CD4-positive, alpha-beta T cell treated with Interferon alpha-2 for 1 hour (primary cell): ENCODE data around the gene ORC5.
"Not testable (repeated sequence)": the region's sequence is repeated elsewhere in the genome, so short reads cannot be mapped to it uniquely, and the experiment has no call there.

ENCODE experiments used
- DNase-seq, 2 donors: peaks; one replicate each; pipeline ENCODE4 v3.0.0-alpha.2; 2020 to 2022

ORC5 gene

DNA sequence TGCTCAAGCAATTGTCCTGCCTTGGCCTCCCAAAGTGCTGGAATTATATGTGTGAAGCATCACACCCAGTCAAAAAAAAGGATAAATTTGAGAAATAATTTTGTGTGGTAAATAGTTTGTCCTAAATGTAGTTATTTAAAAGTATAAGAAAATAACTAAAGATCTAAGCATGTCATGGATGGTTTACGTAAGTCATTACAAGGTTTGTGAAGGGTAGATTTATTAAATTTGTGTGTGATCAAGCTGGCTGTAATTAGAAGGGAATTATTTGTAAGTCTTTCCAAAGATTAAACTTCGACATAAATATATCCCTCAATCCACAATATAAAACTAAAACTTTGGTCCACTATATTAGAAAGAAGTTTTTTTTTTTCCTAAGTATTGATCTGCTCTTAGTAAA lies 28.6 kb downstream of the ORC5 start:
- DNase-seq, result no peak

DNA sequence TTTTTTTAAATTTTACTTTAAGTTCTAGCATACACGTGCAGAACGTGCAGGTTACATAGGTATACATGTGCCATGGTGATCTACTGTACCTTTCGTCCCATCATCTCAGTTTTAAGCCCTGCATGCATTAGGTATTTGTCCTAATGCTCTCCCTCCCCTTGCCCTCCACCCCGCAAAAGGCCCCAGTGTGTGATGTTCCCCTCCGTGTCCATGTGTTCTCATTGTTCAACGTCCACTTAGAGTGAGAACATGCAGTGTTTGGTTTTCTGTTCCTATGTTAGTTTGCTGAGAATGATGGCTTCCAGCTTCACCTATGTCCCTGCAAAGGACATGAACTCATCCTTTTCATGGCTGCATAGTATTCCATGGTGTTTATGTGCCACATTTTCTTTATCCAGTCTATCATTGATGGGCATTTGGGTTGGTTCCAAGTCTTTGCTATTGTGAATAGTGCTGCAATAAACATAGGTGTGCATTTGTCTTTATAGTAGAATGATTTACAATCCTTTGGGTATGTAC lies 30.2 kb downstream of the ORC5 start:
- not testable (repeated sequence) for DNase-seq

DNA sequence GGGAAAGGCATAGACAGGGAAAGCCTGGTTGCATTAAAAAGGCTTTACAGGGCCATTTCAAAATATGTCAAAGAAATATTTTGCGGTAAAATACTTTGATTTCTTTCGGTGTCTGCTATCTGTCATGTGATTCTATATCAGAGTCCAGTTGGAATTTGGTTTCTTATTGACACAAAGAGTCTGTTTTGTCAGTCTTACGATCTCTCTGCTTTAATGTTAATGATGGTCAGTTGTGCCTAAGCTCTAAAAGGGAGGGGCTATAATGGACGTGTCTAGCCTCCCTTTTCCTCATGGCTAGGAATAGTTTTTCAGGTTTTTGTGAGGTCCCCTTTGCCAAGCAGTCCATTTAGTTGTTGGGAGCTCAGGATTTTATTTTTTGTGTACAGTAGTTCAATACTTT lies 31.5 kb downstream of the ORC5 start:
- DNase-seq, result no peak

DNA sequence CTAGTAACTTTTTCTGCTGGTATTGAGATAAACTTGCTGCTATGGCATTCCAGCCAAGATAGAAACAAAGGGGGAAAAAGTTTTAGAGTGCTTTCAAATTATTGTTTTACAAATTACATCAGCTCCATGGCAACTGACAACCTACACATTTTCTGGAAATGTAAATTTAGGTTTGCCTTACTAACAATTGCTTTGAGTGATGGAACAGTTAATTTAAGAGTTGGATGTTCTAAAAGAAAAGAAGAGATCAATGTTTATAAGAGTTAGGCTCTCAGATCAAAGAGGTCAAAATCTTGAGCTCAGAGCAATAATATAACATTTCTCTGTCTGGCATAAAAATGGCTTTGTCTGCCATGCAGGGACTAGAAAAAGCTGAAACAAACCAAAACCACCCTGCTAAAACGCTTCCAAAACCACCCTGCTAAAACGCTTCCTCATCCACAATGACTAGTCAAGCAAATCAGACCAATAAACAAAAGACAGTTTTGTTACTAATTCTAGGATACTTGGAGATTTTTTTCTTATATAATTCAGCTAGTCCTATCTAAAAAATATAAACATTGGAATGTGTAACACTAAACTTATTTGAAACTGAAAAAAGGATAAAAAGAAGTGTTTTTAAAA lies 32.3 kb downstream of the ORC5 start:
- DNase-seq, result no peak

DNA sequence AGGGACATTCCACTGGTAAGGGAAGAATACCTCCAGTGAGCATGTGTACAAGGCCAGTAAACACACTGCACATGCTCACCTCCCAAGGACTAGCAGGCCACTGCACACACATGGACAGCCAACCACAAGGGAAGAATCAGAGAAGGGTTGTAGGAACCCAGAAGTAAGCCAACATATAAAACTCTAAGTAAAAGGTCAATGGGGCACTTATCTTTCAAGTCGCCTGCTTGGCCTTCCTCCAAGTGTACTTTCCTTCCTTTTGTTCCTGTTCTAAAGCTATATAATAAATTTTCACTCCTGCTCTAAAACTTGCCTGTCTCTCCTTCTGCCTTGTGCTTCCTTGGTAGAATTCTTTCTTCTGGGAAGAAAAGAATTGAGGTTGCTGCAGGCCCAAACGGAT lies 33.0 kb downstream of the ORC5 start:
- DNase-seq, result no peak

DNA sequence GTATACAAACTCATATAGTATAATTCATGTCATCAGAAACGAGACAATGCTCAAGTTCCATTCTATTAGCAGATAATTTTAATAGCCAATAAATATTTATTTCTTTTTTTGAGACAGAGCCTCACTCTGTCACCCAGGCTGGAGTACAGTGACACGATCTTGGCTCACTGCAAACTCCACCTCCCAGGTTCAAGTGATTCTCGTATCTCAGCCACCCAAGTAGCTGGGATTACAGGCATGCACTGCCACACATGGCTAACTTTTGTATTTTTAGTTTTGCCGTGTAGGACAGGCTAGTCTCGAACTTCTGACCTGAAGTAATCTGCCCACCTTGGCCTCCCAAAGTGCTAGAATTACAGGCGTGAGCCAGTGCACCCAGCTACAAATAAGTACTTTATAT lies 45.7 kb downstream of the ORC5 start:
- no peak for DNase-seq

DNA sequence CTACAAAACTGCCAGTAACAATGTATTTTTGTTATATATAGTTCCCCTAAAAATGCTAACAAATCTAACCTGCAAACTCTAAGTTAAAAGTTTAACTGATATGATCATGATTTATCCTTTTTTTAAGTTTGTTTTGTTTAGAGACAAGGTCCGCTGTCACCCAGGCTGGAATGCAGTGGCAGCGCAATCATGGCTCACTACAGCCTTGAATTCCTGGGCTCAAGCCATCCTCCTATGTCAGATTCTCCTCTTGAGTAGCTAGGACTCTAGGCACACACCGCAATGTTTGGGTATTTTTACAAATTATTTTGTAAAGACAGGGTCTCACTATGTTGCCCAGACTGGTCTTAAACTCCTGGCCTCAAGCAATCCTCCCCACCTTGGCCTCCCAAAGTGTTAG lies 46.6 kb downstream of the ORC5 start:
- no peak for DNase-seq

DNA sequence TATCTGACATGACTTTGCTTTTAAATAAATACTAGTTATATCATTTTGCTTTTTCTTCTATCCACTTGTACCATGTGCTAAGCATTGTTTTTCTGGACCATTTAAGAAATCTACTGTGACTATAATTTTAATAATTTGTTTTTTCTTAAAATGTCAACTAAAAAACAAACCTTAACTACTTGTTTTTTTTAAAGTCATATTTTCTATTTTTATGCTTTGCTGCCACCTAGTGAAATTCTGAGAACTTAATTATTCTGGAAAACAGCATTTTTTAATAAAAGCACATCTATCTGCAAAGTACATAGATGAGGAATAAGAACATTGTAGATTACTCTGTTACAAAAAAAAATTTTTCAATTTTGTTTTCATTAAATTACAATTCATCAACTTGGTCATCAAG lies 47.4 kb downstream of the ORC5 start:
- peak in 1 of 2 donors; percentile 22 for DNase-seq

DNA sequence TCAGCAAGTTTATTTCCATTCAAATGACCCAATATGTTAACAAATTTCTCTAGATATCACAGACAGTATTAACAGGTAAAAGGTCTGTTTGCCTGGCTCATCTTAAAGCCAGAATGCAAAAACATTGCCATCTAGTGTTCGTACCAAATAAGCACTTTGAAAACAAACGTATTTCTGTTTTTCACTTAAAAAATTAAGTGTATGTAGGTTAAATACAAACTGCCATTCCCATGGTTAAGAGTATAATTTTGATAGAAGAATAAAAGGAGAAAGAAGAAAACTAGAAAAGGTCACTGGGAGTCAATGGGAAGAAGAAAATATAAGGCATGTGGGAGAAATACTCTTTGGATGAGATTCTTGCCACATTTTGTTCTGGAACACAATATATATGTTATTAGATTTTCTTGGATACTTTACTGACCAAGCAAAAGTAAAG lies 51.0 kb downstream of the ORC5 start:
- peak in 1 of 2 donors; percentile 14 for DNase-seq

DNA sequence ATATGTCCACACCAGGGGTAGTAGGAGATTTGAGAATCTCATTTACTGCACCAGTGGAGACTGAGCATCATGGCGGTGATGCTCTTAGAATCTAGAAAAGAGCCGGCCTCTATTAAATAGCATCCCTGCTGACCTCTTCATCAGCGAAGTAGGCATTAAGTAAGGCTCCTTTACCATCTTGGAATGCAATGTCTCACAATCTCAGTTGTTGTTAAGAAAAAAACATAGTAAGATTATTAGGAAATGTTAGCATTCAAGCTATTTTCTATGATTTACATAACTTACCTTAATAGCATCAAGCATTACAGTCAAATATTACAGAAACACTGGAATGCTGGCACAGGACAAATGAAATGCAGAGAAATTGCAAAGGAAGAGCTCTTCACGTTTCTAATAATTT lies 54.5 kb downstream of the ORC5 start:
- no peak for DNase-seq

DNA sequence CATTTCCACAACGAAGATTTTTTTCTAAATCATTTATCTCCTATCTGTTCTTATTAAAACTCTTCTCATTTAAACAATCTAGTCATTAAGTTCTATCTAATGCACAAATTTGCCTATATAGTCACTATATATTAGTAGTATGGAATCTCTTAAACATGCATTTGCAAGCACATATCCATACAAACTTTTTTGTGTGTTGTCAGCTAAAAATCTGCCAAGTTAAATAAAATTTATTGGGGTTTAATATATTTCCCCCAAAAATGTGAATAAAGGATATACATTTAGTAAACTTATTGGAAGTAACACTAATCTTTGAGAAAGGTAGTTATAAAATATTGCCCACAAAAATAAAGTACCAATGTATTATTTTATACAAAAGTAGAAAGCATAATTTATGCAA lies 55.3 kb downstream of the ORC5 start:
- DNase-seq, result no peak

DNA sequence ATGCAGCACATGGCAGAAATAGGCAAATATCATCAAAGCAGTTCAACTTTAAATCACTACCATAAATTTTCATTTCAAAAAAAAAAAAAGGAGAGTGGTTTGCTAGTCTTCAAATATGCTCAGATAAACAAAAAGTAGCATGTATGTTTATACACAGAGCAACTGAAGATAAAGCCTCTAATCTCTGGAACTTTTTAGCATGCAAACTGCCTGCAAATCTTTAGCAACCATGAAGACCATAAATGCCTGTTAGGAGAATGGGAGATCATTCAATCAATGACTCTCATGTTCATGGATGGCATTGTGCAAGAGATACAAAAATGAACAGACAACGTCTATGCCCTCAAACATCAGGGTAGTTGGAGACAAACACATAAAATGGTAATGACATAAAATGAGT lies 57.3 kb downstream of the ORC5 start:
- no peak for DNase-seq

DNA sequence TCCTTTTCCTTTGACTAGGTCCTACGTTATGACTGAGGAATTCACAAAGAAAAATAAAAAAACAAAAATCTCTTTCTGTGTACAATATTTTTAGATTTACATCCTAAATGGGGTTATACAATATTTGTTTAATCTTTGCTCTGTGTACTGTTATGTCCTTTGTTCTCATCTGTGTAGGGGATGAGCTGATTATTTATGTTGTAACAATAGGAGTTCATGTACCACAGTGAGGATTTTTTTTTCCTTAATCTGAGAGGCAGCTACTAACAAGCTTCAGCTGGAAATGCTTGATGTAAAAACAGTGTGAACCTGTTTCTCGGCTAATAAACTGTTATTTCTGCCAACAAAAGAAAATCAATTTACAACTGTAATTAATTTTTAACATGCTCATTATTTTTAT lies 58.0 kb downstream of the ORC5 start:
- DNase-seq, result no peak

DNA sequence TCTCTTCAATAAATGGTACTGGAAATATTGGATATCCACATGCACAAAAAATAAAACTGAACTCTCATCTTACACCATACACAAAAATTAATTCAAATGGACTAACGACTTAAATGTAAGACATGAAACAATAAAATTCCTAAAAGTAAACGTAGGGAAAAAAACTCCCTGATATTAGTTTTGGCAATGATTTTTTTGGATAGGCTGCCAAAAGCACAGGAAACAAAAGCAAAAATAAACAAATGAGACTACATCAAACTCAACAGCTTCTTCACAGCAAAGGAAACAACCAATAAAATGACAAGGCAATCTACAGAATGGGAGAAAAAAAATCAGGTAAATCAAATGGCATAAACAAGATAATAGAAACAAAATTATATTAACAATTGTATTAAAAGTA lies 65.7 kb downstream of the ORC5 start:
- no peak for DNase-seq

DNA sequence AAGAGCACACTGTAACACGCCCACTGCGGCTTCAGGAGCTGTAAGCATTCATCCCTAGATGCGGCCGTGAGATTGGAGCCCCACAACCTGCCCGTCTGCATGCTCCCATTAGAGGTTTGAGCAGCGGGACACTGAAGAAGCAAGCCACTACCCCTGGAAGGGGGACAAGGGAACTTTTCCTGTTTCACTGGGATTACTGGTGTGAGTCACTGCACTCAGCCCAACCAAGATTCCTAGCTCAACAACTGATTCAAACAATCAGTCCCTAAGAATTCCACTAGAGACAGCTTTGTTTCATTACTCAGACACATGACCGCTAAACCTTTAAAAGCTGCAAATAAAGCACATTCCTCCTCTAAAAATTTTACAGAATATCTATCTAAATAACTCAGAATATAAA lies 69.8 kb downstream of the ORC5 start:
- DNase-seq, result no peak

DNA sequence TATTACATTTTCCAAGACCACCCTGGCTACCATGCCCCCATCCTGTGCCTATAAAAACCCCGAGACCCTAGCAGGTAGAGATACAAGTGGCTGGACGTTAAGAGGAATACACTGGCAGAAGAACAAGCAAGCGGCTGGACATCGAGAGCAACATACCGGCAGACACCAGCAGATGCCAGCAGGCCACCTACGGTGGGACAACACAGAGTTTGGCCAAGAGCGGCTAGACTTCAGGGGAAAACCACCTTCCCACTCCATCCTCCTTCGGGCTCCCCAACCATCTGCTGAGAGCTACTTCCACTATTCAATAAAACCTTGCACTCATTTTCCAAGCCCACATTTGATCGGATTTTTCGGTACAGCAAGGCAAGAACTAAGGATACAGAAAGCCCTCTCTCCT lies 70.3 kb downstream of the ORC5 start:
- DNase-seq, result no peak

DNA sequence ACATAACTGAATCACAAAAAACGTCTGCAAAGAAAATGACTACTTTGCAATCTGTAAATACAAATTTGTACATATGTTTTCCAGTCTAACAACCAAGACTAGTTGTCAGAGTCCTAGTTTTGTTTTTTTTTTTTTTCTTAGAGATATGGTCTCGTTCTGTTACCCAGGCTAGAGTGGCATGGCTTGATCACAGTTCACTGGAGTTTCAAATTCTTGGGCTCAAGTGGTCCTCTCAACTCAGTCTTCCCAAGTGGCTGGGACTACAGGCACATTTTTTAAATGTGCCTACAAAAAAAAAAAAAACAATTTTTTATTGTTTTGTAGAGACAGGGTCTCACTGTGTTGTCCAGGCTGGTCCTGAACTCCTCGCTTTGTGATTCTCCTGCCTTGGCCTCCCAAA lies 70.8 kb downstream of the ORC5 start:
- no peak for DNase-seq

DNA sequence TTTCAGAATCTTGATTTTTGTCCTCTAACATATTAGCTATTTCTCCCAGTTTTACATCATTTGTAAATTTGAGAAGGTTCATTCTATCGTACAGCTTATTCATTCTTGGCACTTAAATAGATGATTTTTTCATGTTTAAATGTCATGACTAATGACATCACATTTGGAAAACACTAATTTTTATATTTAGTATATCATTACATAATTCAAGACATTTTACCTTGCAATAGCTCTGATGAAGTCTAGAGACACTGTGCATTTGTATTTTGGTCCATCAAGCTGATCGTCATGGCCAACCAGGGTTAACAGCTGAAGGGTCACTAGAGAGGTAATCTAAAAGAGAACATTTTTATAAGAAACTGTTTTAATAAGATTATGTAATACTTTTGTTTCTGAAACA lies 71.3 kb downstream of the ORC5 start:
- no peak for DNase-seq

DNA sequence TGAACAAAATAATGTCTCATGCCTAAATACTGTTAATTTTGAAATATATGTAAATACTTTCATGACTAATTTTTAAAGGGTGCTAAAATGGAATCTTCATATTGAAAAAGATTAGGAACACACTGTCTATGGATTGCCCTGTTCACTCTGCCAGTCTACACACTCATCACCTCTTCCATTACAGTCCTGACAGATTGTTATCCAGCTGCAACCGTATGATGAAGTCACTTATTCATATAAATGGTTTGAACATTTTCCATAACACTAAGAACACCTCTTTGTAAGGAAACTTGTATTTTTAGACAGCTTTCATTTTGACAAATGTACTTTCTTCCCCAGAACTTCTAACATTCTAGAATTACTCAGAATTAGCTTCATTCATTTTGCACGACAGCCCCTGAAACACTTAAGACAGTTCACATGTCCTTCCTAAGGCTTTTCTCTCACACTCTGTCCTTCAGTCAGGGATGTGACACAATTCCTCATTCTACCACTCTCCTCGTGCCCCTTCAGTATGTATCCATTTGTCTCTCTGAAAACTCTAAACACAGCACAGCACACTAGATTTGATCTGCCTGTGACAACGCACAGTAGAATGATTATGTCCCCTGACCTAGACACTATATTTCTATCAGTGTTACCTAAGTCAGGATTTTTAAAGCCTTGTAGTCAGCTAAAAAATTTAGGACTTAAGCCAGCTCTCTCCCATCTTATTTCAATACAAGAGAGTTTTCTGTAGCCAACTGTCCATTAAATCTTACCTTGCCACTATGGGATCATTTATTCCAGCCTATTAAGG lies 71.9 kb downstream of the ORC5 start:
- DNase-seq, result no peak

DNA sequence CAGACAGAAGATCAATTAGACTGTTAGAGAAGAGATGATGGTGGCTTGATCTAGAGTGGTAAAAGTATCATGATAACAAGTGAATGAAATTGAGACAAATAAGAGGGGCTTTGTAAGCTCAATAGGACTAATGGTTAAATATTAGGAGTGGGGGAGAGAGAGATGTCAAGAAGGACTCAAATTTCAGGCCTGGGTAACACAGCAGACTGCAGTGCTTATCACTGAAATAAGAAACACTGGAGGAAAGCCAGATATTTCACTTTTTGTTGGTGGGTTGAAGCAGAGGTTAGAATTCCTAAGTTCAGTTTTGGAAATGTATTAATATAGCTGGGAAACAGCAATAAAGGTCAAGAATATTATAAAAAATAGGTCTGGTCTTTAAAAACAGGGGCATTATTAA lies 74.6 kb downstream of the ORC5 start:
- DNase-seq, result no peak

DNA sequence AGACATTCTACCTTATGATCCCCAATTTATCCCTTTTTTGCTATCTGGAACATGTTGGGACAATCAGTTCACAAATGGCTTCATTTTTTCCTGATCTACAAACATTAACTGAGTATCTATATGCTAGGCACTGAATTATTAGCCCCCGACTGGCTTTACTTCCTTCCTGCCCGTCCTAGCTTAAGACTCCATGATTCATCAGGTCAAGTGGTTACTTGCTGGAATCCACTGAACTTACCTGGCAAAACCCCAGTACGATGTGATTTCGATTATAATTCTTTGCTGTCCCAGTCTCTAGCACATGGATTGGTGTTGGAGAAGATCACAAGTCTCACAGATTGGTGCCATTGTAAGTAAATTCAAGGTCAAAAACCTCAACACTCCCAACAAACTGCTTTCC lies 77.1 kb downstream of the ORC5 start:
- no peak for DNase-seq

DNA sequence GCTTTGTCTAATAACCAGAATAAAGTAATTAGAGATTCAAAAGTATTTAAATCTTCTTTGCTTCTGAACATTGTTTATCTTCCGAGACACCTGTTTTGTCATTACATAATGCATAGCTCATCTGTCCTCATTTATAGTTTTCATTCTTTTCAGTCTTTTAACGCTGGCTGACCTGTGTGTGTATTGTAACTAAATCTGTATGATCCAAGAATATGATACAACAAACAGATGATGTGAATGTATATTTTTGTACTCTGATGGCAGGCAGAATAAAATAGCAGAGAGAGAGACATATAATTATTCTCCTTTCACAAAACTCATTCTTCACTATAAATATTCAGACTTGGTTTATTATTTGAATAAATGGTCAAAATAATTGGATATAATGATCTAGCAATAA lies 80.6 kb downstream of the ORC5 start:
- no peak for DNase-seq

DNA sequence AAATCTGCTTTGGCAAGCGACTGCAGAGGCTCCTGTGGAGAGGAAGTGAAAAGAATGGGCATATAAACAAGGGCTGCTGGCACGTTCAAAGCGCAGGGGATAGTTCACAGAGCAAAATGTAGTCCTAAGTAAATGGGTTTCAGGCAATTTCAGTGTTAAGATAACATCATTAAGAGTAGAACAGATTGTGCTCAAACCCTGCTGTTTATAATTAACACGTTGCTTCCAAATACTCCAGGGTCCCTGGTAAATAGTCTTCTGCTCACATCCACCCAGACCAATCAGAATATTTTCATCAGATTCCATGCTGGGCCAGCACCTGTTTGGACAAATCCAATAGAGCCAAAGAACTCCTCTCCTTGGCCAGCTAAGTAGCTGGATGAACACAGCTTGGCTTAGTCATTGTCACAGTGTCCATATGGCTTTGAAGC lies 81.4 kb downstream of the ORC5 start:
- no peak for DNase-seq

DNA sequence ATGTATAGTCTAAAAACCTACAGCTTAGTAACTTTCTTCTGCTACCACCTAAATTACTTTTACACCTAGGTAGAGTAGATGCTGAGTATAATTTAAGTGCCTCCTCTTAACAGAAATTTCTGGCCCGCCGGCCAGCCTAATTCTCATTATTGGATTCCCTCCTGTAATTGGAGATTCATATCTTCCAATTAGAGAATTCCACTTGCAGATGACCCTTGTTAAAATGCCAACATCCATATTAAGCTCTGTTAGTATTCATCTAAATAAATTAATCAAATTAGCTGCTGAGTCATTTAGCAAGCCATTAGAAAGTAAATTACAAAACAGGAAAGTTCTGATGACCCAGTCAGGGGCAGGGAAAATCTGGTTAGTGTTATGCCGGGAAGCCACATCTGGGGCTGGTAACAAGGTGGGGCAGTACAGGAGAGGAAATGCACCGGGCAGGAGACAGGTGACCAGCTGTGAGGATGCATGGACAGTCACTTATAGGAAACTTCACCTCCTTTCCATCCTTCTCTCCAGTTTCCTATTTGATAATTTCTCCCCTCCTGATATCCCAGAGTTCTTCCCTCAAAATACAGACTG lies 82.8 kb downstream of the ORC5 start:
- DNase-seq, result no peak
